Fibroblast of peridontal ligament (primary cell): ENCODE data around the gene TLCD3B.
A peak's percentile ranks its signal among the peaks of the same experiment; 100 is the strongest.
"Not testable (repeated sequence)": the region's sequence is repeated elsewhere in the genome, so short reads cannot be mapped to it uniquely, and the experiment has no call there.

ENCODE experiments used
- DNase-seq: peaks from one replicate; pipeline ENCODE4 v3.0.0-alpha.2; 2010; ENCODE audit errors: extremely low read depth

TLCD3B gene

DNA sequence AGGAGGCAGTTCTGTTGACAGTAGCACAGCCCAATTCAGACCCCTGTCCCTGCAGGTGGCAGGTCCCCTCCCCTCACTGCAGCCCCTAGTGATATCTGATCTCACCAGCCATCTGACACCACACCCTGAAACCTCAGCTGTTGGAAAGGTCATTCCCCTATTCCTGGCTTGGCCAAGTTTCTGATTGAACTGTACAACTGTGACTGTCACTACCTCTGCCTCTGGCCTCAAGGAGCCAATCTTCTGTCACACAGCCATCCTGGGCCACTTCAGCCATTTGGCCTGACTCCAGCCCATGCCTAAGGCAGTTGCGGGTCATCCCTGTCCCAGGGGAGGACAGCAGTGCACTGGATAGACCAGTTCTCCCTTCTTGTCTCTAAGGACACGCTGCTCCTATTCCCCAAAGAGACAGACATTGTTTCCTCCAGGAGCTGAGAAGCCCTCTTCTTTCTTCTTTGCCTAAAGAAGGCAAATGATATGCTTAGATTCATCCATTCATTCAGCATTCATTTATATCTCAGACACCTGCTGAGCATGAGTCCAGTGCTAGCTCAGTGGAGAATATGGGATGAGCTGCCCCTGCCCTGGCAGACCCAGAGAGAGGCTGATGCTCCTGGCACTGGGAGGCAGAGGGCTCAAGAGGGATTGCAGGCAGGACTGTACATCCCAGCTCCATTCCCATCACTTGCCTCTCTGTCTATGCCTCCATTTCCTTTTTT, 29.9 kb upstream of the TLCD3B start:
- no peak for DNase-seq

DNA sequence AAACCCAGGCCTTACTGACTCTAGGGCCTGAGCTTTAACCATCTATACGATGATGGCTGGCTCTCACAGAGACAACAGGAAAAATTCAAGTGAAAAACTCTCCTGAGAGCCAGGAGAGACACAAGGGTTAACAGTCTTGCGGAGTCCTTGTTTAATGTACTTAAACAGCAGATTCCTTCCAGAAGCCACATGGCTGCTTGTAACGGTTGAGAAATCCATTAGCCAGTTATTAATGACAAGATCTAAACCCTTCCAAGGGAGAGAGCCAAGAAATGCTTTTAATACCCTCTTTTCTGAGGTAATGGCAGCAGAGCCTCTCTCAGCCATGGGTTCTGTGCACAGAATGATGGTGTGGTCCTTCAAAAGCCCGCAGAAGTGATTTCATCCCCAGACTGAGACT, 29.3 kb upstream of the TLCD3B start:
- DNase-seq, result no peak

- no peak for DNase-seq
Observed at GRCh38 chr16:30054959-30055553, 24.0 kb upstream of the TLCD3B start.

DNA sequence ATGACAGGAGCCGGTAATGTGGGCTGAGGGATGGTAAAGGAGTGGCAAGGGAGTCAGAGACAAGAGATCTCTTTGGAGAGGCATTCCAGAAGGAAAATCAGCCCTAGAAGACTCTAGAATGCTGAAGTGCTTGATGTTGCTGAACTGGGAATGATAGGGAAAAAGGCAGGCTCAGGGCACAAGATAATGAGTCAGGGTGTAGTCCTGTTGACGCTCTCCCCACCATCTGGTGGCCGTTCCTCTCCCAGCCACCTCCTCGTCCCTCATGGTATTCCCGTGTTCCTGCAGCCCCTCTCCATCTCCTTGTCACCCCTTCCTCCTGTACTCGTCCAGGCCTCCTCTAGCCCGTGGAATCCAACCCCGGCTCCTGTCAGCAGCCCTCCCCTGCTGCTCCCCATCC, 23.4 kb upstream of the TLCD3B start:
- no peak for DNase-seq

DNA sequence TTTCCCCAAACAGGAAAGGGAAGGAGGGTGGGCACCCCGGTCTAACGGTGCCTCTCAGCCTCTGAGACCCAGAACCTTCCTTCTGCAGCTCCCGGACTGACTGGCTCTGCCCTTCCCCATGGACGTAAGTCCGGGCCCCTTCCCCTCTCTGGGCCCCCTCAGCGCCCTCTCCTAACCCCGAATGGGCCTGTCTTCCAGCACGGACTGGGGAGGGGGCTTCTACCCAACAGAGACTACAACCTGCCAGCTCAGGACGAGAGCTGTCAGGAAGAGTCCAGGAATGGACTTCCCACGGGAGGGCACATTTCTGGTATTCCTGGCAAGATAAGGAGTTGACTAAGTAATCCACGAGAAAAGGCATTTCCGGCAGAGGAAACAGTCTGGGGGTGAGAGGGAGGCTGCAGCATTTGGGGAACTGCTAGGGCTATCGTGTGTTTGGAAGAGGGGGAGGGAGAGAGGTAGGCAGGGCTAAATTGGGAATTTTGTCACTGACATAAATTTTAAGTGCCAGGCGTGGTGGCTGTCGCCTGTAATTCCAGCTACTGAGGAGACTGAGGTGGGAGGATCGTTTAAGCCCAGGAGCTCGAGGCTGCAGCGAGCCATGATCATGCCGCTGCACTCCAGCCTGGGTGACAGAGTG, 22.4 kb upstream of the TLCD3B start:
- DNase-seq, result no peak

DNA sequence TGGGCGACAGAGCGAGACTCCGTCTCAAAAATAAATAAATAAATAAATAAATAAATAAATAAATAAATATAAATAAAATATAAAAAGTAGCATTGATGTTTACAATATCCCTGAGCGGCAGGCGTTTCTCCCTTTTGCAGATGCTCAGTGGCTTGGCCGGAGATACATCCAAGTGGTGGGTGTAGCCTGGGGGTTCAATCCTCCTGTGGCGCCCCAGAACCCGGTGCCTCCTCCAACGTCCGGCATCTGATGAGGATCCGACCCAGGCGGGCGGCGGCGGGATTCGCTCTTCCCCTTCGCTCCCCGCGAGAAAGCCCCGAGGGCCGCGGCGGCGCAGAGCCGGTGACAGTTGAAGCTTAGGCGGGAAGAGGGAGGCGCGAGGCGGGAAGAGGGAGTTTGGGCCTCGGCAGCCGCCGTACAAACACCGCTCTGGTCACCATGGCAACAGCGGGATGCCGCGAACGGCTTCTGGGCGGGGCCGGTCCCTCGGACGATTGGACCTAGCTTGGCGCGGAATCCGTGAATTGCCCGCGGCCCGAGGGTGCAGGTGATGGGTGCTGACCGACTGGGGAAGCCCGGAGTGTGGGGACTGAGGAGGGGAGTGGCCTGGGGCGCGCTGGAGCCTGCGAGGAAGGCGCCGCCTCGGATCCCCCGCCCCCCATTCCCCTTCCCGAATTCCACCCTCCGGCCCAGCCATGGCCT, 21.8 kb upstream of the TLCD3B start:
- peak; percentile 86 for DNase-seq

DNA sequence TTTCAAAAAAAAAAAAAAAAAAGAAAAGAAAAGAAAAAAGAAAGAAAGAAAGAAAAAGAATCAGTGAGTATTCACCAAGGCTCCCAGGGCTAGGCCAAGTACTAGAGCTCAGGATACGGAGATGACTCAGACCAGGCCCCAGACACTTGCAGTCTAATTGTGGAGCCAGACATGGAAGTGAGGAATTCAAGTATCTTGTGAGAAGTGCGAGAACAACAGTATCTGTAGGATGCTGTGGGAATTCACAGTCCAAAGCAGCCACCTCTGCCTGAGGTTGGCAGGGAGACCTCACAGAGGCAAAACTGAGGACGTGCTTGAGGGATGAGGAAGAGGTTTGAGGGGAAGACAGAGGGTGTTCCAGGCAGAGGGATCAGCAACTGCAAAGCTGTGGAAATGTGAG, 20.4 kb upstream of the TLCD3B start:
- DNase-seq, result peak; percentile 37

DNA sequence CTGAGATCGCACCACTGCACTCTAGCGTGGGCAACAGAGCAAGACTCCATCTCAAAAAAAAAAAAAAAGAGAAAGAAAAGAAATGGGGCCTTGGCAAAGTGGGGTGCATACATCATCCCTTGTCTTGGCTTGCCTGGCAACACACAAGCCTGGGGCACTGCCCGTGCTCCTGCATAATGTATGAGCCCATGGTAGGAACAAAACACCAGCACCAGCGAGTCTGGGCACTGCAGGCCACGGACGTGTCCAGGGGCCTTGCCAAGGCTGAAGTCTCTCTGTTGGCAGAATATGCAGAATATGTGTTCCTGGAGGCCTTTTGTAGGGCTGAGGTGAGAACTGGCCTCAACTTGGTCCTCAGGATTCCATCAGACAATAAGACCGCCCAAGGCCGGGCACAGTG, 18.8 kb upstream of the TLCD3B start:
- no peak for DNase-seq

DNA sequence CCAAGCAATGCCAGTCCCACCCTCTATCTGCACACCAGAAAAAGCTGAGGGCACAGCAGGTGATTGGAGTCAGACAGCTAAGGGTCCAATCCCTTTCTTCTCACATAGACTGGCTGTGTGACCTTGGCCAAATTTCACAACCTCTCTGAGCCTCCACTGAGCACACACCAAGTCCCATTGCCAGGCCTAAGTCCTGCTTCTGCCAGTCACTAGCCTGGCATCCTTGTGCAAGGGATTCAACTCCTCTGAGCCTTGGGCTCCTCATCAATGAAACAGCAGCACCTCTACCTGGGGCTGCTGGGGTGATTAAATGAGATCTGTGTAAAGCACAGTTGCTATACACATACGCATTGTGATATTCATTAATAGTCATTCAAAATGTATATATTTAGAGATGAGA, 15.5 kb upstream of the TLCD3B start:
- DNase-seq, result no peak

DNA sequence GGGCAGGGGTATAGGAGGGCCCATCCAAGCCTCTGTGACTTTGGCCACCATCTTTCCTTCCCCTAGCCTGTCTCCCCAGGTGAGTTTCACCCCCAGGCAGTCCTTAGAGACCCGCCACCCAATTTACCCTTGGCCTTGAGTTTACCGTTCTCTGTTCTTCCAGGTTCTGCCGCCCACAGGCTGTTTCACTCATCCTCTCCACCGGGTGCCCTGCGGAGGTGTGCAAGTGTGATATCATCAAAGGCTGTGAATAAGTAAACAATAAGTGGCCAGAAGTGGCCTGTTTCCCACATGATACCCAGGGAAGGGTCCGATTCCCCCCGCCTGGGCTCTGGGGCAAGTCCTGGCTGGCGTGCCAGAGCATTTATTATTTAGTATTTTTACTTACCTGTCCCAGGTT, 15.1 kb upstream of the TLCD3B start:
- no peak for DNase-seq

DNA sequence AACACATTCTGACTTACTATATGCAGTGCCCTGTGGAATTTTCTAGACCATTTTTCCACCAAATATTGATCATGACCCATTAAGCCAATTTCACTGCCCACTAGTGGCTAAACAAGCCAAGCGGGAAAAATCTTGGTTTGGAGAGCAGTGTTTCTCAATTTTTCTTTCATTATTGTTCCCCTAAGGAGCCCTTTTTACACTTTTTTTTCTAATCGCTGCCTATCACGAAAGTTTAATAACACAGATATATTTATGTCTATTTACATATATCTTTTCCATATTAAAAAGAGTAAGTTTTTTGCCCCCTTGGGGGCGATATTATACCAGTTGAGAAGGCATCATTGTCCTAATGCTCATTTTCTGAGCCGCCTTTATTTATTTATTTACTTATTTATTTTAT, 10.8 kb upstream of the TLCD3B start:
- DNase-seq, result peak; percentile 67

GRCh38 chr16:30040690-30041089, 9.6 kb upstream of the TLCD3B start:
- not testable (repeated sequence) for DNase-seq

GRCh38 chr16:30040221-30040620, 9.2 kb upstream of the TLCD3B start:
- DNase-seq, result no peak

GRCh38 chr16:30033270-30033669, 2.2 kb upstream of the TLCD3B start:
- no peak for DNase-seq

DNA sequence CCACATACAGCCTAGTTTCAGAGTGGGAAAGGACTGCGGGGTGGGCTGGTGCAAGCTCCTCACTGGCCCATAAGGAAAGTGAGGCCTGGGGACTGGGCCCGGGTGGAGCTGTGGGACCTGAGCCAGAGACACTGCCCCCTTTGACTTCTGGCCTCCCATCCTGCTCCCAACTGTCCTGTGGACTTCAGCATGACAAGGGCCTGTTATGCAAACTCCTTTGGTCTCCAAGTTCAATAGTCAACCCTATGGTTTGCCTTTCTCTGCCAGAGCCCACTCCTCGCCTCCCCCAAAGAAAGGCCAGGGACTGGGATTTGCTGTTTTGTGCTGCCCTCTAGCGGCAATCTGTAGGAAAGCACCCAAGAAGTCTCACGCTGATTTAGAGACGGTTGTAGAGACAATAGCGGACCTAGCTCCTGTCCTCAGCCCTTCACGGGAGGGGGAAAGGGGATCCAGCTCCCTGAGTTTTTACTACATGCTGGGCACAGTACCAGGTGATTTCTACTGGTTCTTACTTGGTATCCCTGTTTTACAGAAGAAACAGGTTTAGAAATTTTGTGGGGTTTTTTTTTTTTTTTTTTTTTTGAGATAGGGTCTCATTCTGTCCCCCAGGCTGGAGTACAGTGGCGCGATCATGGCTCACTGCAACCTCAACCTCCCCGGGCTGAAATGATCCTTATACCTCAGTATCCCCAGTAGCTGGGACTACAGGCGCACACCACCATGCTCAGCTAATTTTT, 1.2 kb upstream of the TLCD3B start:
- DNase-seq, result peak; percentile 78

- DNase-seq, result no peak
Observed at GRCh38 chr16:30031477-30031918, 427 bp upstream of the TLCD3B start.

- no peak for DNase-seq
Observed at GRCh38 chr16:30030011-30030685, 923 bp downstream of the TLCD3B start.

GRCh38 chr16:30028438-30029076, 2.5 kb downstream of the TLCD3B start:
- DNase-seq, result no peak

GRCh38 chr16:30027588-30028437, 3.3 kb downstream of the TLCD3B start:
- no peak for DNase-seq

DNA sequence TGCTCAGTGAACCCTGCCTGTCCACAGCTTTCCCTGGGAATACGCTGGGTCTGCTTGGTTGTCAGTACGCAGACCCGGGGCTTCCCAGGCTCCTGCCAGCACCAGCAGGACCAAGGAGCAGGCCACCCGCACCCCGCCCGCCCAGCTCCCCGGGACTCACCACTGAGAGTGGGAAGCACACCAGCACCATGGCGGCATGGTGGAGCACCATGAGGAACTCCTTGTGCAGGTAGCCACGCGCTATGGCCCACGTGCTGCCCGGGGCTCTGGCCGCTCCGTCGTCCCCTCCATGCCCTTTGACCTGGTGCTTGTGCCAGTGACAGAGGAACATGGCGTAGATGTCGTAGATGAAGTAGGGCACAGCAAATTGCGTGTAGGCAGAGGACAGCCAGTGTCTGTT, 4.6 kb downstream of the TLCD3B start:
- no peak for DNase-seq
